OCI-LY1 (cell line): Measurements from ENCODE around the gene ERBB2.
"Not testable (repeated sequence)": the region's sequence is repeated elsewhere in the genome, so short reads cannot be mapped to it uniquely, and the experiment has no call there.

ENCODE experiments used
- H2AFZ ChIP-seq: fragments of 200-600 bp; sonication (generic), shearing (Covaris generic); 2 replicates; pipeline ENCODE4 v1.6.0; 2014; ENCODE audit warnings: antibody characterized with exemption, mild to moderate bottlenecking, low read length
- H3F3A ChIP-seq: fragments of 200-600 bp; sonication (generic), shearing (Covaris generic); 2 replicates; pipeline ENCODE4 v1.6.0; 2014; ENCODE audit warnings: mild to moderate bottlenecking, antibody characterized with exemption, low read length, moderate library complexity; ENCODE audit not compliant: insufficient read depth
- H3K27ac ChIP-seq: fragments of 200-600 bp; sonication (generic); 2 replicates; pipeline ENCODE4 v1.5.1; 2014; ENCODE audit warnings: low read length, mixed run types, mild to moderate bottlenecking, low read depth; ENCODE audit not compliant: poor library complexity, severe bottlenecking
- H3K27me3 ChIP-seq: fragments of 200-600 bp; sonication (generic); 2 replicates; pipeline ENCODE4 v1.6.0; 2014; ENCODE audit warnings: antibody characterized with exemption, mild to moderate bottlenecking, low read length, moderate library complexity; ENCODE audit not compliant: insufficient read depth
- H3K36me3 ChIP-seq: fragments of 200-600 bp; sonication (generic); 2 replicates; pipeline ENCODE4 v1.6.1; 2014; ENCODE audit warnings: mild to moderate bottlenecking, antibody characterized with exemption, low read length, moderate library complexity, mixed read lengths; ENCODE audit not compliant: insufficient read depth
- H3K4me1 ChIP-seq: fragments of 200-600 bp; sonication (generic); 2 replicates; pipeline ENCODE4 v1.5.1; 2014; ENCODE audit warnings: mild to moderate bottlenecking, low read length, moderate library complexity; ENCODE audit not compliant: insufficient read depth, severe bottlenecking
- H3K4me2 ChIP-seq: fragments of 200-600 bp; sonication (generic), shearing (Covaris generic); 2 replicates; pipeline ENCODE4 v1.6.1; 2014; ENCODE audit warnings: low read length
- H3K4me3 ChIP-seq: fragments of 200-600 bp; sonication (generic); 2 replicates; pipeline ENCODE4 v1.5.1; 2014; ENCODE audit warnings: low read length, low read depth, mild to moderate bottlenecking, mixed read lengths; ENCODE audit not compliant: poor library complexity, severe bottlenecking
- H3K79me2 ChIP-seq: fragments of 200-600 bp; shearing (Covaris generic); 2 replicates; pipeline ENCODE4 v1.6.1; 2016; ENCODE audit warnings: mixed run types, low read length, mixed read lengths; ENCODE audit not compliant: insufficient read depth
- H3K9ac ChIP-seq: fragments of 200-600 bp; sonication (generic), shearing (Covaris generic); 2 replicates; pipeline ENCODE4 v1.6.1; 2014; ENCODE audit warnings: mild to moderate bottlenecking, low read length, mixed read lengths
- H3K9me2 ChIP-seq: fragments of 200-600 bp; sonication (generic), shearing (Covaris generic); 2 replicates; pipeline ENCODE4 v1.6.1; 2014; ENCODE audit warnings: low read depth, mild to moderate bottlenecking, low read length, mixed read lengths
- H3K9me3 ChIP-seq: fragments of 200-600 bp; shearing (Covaris generic); 2 replicates; pipeline ENCODE4 v1.6.1; 2014; ENCODE audit warnings: low read length, mixed read lengths
- H4K20me1 ChIP-seq: fragments of 200-600 bp; sonication (generic), shearing (Covaris generic); 2 replicates; pipeline ENCODE4 v1.6.0; 2016; ENCODE audit warnings: mild to moderate bottlenecking, low read length; ENCODE audit not compliant: insufficient read depth
- CTCF ChIP-seq: fragments of 200-600 bp; sonication (generic), shearing (Covaris generic); IDR thresholded peaks from 2 replicates; pipeline ENCODE4 v1.5.1; 2017; ENCODE audit warnings: mild to moderate bottlenecking, antibody characterized with exemption, low read length, moderate library complexity, mixed read lengths
- EZH2 ChIP-seq: fragments of 200-600 bp; sonication (generic), shearing (Covaris generic); IDR thresholded peaks from 2 replicates; pipeline ENCODE4 v1.8.0; 2017; ENCODE audit warnings: borderline replicate concordance, mixed run types, mild to moderate bottlenecking, antibody characterized with exemption, low read length, moderate library complexity, mixed read lengths

Gene ERBB2

DNA sequence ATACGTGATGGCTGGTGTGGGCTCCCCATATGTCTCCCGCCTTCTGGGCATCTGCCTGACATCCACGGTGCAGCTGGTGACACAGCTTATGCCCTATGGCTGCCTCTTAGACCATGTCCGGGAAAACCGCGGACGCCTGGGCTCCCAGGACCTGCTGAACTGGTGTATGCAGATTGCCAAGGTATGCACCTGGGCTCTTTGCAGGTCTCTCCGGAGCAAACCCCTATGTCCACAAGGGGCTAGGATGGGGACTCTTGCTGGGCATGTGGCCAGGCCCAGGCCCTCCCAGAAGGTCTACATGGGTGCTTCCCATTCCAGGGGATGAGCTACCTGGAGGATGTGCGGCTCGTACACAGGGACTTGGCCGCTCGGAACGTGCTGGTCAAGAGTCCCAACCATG lies 24.9 kb downstream of the ERBB2 start:
- H3K27ac ChIP-seq, result no peak overlapping the region
- no peaks in the 10 kb centered on the region for H3K79me2 ChIP-seq
- H2AFZ ChIP-seq, result no peak overlapping the region
- no peaks in the 10 kb centered on the region for H4K20me1 ChIP-seq
- H3K4me1 ChIP-seq, result peaks cover 12% of the 10 kb centered on the region
- no peak overlapping the region for H3K9ac ChIP-seq
- H3K4me3 ChIP-seq, result no peak overlapping the region
- no peaks in the 10 kb centered on the region for H3K27me3 ChIP-seq
- peaks cover 21% of the 10 kb centered on the region; the same call in 1 of the 2 replicates for H3K36me3 ChIP-seq
- H3K9me2 ChIP-seq, result no peaks in the 10 kb centered on the region
- no peak overlapping the region for H3K4me2 ChIP-seq
- H3F3A ChIP-seq, result no peaks in the 10 kb centered on the region
- no peaks in the 10 kb centered on the region for H3K9me3 ChIP-seq
- TF ChIP-seq CTCF (no peak), EZH2 (no peak)

DNA sequence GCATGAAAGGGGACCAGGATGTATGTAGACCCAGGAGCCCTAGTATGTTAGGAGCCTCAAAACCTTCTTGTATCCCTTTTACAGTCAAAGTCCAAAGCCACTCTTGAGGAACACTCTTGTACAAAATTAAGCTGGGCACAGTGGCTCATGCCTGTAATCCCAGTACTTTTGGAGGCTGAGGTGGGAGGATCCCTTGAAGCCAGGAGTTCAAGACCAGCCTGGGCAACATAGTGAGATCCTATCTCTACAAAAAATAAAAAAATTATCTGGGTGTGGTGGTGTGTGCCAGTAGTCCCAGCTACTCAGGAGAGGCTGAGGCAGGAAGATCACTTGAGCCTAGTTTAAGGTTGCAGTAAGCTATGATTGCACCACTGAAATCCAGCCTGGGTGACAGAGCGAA lies 26.1 kb downstream of the ERBB2 start:
- not testable (repeated sequence) for H3K79me2 ChIP-seq, H2AFZ ChIP-seq, H3K4me2 ChIP-seq, H3K27me3 ChIP-seq, H3K27ac ChIP-seq, H3K9me3 ChIP-seq, H3K4me3 ChIP-seq, H4K20me1 ChIP-seq, H3K9ac ChIP-seq, H3F3A ChIP-seq, H3K9me2 ChIP-seq
- Histone ChIP-seq H3K4me1 (peaks cover 14% of the 10 kb centered on the region), H3K36me3 (peaks cover 21% of the 10 kb centered on the region; the same call in 1 of the 2 replicates)

- no peak overlapping the region for H3K27ac ChIP-seq
- no peak overlapping the region for H3K4me2 ChIP-seq
- no peaks in the 10 kb centered on the region for H3K9me2 ChIP-seq
- no peaks in the 10 kb centered on the region for H3K27me3 ChIP-seq
- H3K9ac ChIP-seq, result no peak overlapping the region
- H4K20me1 ChIP-seq, result no peaks in the 10 kb centered on the region
- peaks cover 21% of the 10 kb centered on the region; the same call in 1 of the 2 replicates for H3K36me3 ChIP-seq
- no peaks in the 10 kb centered on the region for H3K79me2 ChIP-seq
- no peaks in the 10 kb centered on the region for H3F3A ChIP-seq
- H2AFZ ChIP-seq, result no peak overlapping the region
- no peak overlapping the region for H3K4me3 ChIP-seq
- peaks cover 14% of the 10 kb centered on the region for H3K4me1 ChIP-seq
- TF ChIP-seq CTCF (no peak), EZH2 (no peak)
- no peaks in the 10 kb centered on the region for H3K9me3 ChIP-seq
Observed at GRCh38 chr17:39726617-39727016, 26.8 kb downstream of the ERBB2 start.

GRCh38 chr17:39727556-39727955 lies 27.7 kb downstream of the ERBB2 start:
- peaks cover 14% of the 10 kb centered on the region for H3K4me1 ChIP-seq
- peaks cover 21% of the 10 kb centered on the region; the same call in 1 of the 2 replicates for H3K36me3 ChIP-seq
- no peak overlapping the region for H3K9ac ChIP-seq
- no peak overlapping the region for H2AFZ ChIP-seq
- no peak overlapping the region for H3K4me2 ChIP-seq
- H3K9me2 ChIP-seq, result no peaks in the 10 kb centered on the region
- H3K9me3 ChIP-seq, result no peaks in the 10 kb centered on the region
- no peak overlapping the region for H3K4me3 ChIP-seq
- H3K27me3 ChIP-seq, result no peaks in the 10 kb centered on the region
- H3F3A ChIP-seq, result no peaks in the 10 kb centered on the region
- H3K27ac ChIP-seq, result no peak overlapping the region
- H4K20me1 ChIP-seq, result no peaks in the 10 kb centered on the region
- TF ChIP-seq EZH2, result no peak
- no peak for TF ChIP-seq CTCF
- H3K79me2 ChIP-seq, result no peaks in the 10 kb centered on the region
